Measurements from ENCODE around the gene GFER. TPM values are rescaled to one million over a fixed set of nuclear protein-coding genes. Genes with fewer than 3 reads are reported as not detected.
"Not testable (repeated sequence)": the region's sequence is repeated elsewhere in the genome, so short reads cannot be mapped to it uniquely, and the experiment has no call there.

Gene GFER
- total RNA-seq, 1 experiment from 2014 or later = 26.1 TPM

DNA sequence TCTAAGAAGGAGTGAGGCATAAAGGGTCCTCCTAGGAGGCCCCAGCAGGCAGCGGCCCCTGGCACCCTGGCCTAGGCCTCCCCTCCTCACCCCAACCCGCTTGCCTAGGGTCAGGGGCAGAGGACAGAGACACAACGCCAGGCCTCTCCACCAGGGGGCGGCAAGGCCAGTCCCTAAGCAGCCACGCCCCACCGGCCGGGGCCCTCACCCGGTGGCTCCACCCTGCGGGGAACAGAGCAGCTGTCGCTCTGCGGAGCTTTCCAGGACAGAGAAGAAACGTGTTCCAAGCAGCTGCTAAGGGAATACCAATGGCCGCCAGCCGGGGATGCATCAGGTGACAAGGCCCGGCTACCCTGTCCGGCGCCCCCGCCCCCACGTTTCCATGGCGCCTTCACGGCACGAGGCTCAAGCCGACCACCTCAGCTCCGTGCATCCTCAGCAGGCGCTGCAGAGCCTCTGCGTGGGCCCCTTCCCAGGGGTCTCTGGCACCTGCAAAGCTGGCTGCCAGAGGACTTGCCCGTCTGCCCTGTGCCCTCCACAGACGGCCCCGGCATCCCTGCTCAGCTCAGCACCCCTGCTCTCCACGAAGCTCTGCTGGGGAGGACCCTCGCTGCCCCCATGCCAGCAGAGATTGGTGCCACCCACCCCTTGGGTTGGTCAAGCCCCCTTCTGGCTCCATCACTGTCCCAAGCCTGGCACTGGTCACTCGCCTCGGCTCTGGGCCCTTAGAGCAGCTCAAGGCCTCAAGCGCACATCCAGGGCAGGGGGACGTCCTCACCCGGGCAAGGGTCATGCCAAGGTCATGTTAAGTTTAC lies 20.0 kb downstream of the GFER start:
- DNase-seq (ENCODE audit: extremely low read depth, low read depth) = peak; percentile 91

DNA sequence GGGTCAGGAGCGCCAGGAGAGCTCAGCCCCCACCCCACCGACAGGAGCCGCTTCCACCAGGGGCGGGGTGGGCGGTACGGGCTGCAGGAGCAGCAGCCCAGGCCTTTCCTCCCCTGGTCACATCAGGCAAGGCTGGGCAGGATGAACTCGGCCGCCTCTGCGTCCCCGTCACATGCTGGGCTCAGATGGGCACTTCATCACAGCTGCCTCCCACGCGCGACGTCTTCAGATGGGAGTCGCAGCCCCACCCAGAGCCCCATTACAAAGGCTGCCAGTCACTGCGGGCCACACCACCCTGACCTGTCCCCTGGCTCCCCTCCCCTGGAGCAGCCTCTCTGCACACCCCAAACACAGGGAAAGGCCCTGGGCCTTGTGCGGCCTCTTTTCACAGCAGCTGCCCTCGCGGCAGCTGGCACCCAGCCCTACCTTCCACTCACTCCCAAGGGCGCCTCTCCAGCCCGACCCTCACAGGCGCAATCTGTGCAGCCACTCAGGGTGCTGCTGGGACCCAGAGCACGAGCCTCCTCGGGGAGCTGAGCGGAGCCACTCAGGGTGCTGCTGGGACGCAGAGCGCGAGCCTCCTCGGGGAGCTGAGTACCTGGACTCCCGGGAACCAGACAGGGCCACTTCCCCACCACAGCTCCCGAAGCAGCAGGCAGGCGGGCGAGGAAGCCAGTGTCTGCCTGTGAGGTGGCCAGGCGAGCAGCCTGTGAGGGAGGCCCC lies 21.0 kb downstream of the GFER start:
- DNase-seq (ENCODE audit: extremely low read depth, low read depth) = no peak

DNA sequence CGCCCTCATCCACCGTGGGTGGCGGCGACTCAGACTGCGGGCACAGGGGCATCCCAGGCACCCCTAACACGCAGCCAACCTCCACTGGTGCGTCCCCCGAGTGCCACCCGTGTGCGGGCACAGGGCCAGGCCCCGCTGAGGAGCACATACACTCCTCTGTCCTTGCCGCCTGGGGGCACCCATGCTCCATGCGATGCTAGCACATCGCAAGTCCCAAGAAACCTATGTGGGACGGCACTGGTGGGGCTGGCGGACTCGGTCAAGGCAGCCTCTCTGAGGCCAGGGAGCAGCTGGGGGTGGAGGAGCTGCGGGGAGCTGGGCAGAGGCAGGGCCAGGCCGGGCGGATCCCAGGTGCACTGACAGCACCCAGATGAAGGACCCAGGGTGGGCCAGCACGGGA lies 21.7 kb downstream of the GFER start:
- peak; percentile 77 for DNase-seq (ENCODE audit: extremely low read depth, low read depth)

DNA sequence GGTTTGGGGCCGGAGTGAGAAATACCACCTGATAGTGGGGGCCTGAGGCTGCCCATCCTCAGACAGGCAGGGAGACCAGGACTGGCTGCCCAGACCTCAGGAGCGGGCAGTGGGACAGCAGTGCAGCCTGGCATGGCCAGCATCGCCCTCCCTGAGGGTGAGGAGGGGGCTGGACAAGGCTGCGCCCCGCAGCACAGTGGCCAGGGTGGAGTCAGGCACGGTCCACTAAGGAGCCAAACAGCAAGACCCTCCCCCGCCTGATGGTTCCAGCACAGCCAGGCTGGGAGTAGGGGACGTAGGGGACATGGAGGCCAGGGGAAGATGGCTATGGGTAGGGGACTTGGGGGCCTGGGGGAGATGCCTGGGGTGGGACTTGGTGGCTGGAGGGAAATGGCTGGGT lies 22.3 kb downstream of the GFER start:
- no peak for DNase-seq (ENCODE audit: extremely low read depth, low read depth)

DNA sequence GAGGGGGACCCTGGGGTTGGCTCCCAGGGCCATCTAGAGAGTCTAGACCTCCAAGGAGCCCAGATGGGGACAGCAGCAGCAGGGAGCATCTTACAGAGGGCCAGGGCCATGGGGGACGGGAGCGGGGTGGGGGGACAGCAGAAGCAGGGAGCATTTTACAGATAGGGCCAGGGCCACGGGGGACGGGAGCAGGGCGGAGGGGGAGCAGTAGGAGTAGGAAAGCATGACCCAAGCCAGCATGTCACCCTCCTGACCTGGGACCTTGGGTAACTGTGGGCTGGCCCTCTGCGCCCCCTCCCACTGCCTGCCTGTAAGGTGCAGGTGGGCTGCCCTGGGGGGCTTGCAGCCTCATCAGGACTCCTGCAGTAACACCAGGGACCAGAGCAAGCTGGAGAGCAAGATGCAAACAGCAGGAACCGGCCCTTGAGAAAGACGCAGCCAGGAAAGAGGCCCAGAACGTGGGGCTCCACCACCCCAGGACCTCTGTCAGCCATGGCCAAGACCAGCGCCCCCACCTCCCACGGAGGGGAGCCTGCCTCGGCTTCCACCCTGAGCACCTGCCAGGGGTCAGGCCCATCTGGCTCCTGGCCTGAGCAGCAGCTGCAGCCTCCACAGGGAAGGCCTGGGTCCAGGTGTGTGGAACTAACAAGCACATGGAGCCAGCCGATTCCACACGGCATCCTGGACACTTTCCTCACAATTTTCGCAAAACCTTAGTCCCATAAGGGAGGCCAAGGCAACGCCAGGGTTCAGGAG lies 23.3 kb downstream of the GFER start:
- no peak for DNase-seq (ENCODE audit: extremely low read depth, low read depth)

DNA sequence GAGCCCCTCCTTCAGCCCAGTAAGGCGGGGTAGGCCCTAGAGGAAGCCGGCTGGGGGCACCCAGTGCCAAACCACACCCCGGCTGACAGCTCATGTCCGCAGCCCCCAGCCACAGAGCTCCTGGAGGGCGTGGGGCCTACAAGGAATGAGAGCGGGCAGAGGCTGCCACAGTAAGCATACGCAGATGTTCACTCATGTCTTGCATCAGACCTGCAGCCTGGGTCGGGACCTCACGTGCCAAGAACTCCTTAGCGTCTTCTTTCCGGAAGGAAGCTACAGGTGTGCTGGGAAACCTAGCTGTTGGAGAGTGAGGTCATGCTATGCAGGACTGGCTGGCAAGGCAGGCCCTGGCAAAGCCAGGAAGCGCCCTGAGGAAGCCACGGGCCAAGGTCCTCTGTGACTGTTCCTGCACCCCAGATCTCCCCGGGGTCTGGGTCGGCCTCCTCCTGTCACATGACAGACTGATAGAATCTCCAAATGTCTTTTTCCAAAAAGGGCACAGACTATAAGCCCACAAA lies 24.1 kb downstream of the GFER start:
- no peak for DNase-seq (ENCODE audit: extremely low read depth, low read depth)

DNA sequence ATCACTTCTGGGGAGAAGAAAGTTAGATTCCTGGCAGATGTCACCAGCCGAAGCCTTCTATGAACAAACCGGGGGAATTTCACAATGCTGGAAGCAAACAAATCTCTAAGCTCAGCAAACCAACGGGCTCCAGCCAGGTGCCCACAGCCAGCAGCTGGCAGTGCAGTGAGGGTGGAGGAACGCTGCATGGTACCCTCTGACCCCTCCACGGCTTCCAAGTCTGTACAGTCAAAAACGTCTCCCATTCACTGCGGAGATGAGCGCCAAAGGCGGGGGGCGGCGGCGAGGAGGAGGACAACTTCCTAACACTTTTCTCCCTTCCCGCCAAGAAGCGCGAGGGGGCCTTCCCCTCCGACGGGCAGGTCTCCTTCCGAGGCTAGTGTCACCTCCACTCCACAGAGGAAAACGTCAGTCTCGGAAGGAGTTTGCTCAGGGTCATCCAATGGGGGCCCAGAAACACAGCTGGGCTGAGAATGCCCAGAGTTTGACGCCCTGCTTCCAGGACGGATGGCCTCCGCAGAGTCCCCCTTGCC lies 24.7 kb downstream of the GFER start:
- no peak for DNase-seq (ENCODE audit: extremely low read depth, low read depth)

DNA sequence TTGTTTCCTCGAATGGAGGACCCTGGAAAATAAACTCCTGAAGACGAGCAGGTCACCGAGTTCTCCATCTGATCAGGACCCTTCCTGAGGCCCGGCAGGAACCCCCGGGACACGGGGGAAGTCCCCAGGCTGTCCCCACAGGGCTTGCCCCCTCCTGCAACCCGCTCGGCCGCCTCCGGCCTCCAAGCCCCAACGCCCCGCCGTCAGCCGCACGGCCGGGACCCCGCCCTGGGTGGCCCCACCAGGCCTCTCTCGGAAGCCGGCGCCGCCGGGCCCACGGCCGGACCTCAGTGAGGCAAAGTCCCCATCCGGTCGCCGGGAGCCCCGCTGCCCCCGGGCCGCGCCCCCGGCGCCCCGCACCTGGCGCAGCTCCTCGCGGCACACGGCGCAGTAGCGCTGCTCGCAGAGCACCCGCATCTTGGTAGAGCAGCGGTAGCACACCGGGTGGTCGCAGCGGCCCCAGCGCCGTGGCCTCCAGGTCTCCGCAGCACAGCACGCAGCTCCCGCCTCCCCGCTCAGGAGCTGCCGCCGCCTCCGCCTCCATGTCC lies 25.2 kb downstream of the GFER start:
- no peak for DNase-seq (ENCODE audit: extremely low read depth, low read depth)

DNA sequence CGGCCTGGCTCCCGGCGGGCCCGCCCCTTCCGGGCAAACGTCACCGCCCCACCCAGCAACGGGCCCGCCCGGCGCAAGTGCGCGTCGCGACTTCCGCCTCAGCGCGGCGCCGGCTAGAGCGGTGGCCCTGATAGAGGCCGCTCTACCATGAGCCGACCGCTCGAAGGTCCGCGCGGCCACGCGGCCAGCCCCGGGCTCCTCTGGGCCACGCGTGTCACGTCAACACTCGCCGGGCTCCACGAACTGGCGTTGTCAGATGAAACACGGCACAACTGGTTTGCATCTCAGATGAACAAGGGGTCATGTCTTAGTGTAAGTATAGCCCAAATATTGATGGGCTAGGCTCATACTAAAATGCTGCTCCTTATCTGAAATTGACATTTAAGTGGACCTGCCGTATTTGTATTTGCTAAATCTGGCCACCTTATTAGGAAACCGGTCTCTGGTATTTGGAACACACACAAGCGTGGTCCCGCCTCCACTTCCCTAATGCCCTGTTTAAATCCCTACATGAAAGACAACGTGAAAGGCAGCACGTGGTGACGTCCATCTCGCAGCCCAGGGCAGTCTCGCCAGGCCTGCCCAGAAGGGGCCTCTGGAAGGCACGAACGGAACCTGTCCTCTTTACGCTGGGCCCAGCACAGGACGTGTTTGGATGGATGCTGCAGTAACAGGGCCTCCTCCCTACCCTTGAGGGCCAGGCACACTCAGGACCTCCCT lies 26.0 kb downstream of the GFER start, which contains the start of gene ZNF598:
TSS of gene ZNF598 (minus strand) at position 31 of the 720 bp plus-strand sequence.
- DNase-seq (ENCODE audit: extremely low read depth, low read depth) = peak; percentile 79

DNA sequence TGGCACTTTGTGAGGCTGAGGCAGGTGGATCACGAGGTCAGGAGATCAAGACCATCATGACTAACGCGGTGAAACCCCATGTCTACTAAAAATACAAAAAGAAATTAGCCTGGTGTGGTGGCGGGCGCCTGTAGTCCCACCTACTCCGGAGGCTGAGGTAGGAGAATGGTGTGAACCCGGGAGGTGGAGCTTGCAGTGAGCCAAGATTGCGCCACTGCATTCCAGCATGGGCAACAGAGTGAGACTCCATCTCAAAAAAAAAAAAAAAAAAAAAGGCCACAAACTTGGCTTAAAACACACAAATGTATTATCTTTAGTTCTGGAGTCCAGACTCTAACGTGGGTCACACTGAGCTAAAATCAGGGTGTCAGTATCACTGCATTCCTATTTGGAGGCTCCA lies 27.7 kb downstream of the GFER start:
- not testable (repeated sequence) for DNase-seq (ENCODE audit: extremely low read depth, low read depth)

DNA sequence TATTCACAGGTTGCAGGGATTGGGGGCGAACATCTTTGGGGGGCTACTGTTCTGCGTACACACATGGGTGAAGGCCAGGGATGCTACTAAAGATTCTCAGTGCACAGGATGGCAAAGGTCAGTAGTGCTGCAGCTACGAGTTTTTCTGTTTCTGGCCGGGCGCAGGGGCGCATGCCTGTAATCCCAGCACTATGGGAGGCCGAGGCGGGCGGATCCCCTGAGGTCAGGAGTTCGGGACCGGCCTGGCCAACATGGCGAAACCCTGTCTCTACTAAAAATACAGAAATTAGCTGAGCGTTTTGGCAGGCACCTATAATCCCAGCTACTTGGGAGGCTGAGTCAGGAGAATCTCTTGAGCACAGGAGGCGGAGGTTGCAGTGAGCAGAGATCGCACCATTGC lies 29.5 kb downstream of the GFER start:
- no peak for DNase-seq (ENCODE audit: extremely low read depth, low read depth)

DNA sequence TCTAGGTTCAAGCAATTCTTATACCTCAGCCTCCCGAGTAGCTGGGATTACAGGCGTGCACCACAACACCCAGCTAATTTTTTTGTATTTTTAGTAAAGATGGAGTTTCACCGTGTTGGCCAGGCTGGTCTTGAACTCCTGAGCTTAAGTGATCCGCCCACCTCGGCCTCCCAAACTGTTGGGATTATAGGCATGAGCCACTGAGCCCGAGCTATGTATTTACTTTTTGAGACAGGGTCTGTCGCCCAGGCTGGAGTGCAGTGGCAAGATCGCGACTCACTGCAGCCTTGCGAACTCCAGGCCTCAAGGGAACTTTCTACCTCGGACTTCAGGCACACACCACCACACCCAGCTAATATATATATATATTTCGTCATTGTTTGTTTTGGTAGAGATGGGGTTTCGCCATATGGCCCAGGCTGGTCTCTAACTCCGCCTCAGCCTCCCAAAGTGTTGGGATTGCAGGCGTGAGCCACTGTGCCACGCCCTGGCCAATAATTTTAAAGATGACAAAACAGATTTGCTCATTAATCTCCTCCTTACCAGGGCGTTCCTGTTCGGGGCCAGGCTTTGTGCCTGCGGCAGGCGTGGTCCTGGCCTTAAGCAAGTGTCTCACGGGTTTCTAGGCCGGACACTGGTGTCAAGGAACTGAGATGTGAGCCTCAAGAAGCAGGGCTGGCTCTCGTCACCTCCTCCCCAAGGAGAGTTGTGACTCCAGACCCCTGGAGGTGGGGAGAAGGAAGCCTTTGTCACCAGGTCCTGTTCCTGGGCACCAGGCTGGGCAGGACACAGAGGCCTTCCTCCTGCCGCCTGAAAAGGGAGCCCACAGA lies 31.3 kb downstream of the GFER start:
- peak; percentile 96 for DNase-seq (ENCODE audit: extremely low read depth, low read depth)

DNA sequence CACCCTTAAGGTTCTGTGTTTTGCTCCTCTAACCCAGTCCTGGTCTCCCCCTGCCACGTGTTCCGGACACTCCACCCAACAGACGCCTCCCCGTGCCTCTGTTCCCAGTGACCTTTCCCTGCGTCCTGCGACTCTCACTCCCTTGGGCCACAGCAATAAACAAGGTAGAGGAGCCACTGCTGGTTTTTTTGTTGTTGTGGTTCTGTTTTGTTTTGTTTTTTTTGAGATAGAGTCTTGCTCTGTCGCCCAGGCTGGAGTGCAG lies 31.9 kb downstream of the GFER start:
- DNase-seq (ENCODE audit: extremely low read depth, low read depth) = no peak

DNA sequence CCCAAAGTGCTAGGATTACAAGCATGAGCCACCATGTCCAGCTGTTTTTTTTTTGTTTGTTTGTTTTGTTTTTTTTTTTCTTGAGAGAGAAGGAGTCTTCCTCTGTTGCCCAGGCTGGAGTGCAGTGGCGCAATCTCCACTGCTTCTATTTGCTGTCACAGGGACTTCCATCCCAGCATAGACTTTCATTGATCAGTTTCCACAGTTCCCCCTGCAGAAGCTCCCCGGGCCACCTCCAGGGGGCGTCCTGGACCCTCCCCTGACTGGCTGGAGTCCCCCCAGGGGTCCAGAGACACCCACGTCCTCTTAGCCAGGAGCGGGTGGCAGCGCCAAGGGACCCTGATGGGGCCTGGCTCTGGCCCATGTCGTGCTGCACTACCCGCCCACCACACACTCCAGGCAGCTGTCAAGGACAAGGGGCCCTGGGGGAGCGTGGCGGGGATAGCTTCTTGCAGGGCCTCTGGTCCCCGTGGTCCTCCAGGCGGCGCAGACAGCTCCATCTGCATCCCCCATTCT lies 32.5 kb downstream of the GFER start:
- no peak for DNase-seq (ENCODE audit: extremely low read depth, low read depth)

DNA sequence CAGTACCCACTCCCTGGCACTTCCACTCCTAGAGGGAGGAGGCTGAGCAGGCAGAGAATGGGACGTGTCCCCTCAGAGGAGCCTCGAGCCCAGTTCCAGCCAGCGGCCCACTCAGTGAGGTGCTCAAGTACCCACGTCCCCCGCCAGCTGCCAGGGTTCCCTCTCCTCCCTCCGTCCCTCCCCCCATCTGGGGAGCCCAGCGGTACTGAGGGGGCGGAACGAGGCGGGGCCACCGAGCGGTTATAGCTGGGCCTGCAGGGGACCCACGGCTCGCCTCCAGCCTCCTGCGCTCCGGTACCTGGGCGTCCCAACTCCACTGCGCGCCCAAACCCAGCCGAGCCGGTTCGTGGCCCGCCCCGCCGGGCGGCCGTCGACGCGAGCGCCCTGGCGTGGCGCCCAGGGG lies 35.5 kb downstream of the GFER start, which contains the start of gene NPW:
TSS of gene NPW (plus strand) at position 268 of the 403 bp plus-strand sequence.
- no peak for DNase-seq (ENCODE audit: extremely low read depth, low read depth)

DNA sequence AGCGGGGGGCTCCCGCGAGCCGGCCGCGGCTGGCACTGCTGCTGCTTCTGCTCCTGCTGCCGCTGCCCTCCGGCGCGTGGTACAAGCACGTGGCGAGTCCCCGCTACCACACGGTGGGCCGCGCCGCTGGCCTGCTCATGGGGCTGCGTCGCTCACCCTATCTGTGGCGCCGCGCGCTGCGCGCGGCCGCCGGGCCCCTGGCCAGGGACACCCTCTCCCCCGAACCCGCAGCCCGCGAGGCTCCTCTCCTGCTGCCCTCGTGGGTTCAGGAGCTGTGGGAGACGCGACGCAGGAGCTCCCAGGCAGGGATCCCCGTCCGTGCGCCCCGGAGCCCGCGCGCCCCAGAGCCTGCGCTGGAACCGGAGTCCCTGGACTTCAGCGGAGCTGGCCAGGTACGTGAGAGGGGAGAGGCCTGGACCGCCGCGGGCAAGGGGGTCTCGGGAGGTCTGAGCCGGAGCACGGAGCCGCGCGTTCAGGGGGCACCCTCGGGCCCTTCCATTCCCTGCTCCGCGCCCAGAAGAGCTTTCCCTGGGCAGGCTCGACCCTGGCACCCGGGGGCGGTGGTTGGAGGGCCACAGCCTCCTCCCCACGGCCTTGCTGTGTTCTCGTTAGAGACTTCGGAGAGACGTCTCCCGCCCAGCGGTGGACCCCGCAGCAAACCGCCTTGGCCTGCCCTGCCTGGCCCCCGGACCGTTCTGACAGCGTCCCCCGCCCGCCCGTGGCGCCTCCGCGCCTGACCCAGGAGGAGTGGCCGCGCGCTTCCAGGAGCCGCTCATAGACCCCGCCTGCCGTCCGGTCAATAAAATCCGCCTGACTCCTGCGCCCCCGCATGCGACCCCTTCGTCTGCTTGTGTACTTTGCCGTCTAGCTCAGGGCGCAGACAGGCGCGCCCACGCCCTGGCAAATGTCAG lies 36.2 kb downstream of the GFER start:
- DNase-seq (ENCODE audit: extremely low read depth, low read depth) = no peak

DNA sequence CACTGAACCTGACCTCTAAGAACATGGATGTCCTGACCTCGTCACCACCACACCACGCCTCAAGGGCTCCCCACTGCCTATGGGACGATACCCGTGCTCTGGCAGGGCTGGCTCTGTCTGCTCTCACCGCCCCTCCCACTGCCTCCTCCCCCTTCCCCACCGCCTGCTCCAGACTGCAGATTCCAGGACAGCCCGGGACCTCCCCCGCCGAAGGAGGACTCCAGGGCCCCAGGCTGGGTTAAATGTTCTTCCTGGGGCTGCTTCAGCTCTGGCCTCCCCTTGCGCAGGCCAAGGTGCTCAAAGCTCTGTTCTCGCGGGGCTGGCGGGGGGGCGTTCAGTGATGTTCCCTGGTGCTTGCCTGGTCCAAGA lies 38.7 kb downstream of the GFER start:
- DNase-seq (ENCODE audit: extremely low read depth, low read depth) = no peak

Data from NCI-H460 (cell line).